ENCODE measurements around the gene SEBOX. TPM values are rescaled to one million over a fixed set of nuclear protein-coding genes. Genes with fewer than 3 reads are reported as not detected.

Gene SEBOX
- total and polyA plus RNA-seq, 2 of the 8 experiments (the other 6 are each of a cell fraction or from before 2014, with no cell fraction given): not detected

DNA sequence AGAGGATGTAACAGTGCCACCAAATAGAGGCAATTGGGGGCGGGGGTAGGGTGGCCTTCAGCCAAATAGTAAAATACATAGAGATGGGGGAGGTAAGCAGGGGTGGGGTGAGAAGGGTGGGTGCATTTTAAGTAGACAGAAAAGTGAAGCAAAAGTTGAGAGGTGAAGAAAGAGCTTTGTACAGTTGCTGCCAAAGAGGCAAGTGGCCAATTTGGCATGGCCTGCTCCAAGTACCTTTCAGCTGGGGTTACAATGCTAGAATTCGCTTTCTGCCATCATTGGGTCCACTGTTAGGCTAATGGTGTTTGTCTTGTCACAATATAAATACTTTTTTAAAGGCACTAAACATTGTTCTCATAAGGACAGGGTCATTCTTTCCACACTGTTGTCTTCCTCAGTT lies 51.2 kb downstream of the SEBOX start (continued):
- TF ChIP-seq RAD21 (IDR thresholded peaks at IDR 0.05 in 1 of 2, conservative IDR thresholded peaks at IDR 0.05 in 1 of 2; ENCODE audit: low read depth in 2 of 2, low read length in 2 of 2) (no peak), TAF7 (optimal IDR thresholded peaks at IDR 0.05; ENCODE audit: borderline replicate concordance, low read depth, low read length) (no peak), YY1 (IDR thresholded peaks at IDR 0.05; ENCODE audit: low read depth, low read length) (no peak), NANOG (IDR thresholded peaks at IDR 0.05; ENCODE audit: insufficient read depth, low read depth, low read length, poor library complexity, severe bottlenecking) (no peak), FOSL1 (IDR thresholded peaks at IDR 0.05; ENCODE audit: insufficient read depth, low read depth, low read length) (no peak)
- TF ChIP-seq, protein P1, sequence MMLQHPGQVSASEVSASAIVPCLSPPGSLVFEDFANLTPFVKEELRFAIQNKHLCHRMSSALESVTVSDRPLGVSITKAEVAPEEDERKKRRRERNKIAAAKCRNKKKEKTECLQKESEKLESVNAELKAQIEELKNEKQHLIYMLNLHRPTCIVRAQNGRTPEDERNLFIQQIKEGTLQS (IDR thresholded peaks at IDR 0.05; ENCODE audit: insufficient read depth, low read depth, low read length): no peak

Small RNAs within 50 kb of the gene (microRNA-seq; reads per million reads assigned to microRNA genes)
- 0 to 0.20 reads per million in 2 experiments for gene MIR4723 (ENCODE audit: borderline microRNAs expressed in 2 of 2, borderline number of aligned reads in 2 of 2, borderline replicate concordance in 1 of 2)

Other genes starting within 250 kb of the SEBOX start
- 130 and 136 TPM in 2 replicates for gene TMEM97, start 46.0 kb downstream of the SEBOX start, total RNA-seq (2021; fragmentation: NEBNext Ultra II Directional; extraction: Animal tissue kit (Norgen Biotek cat#: 25700))
- gene TMEM97, start 46.0 kb downstream of the SEBOX start, polyA plus RNA-seq (2011; rRNA removed): 70.0 and 126 TPM in 2 replicates
- 19.3 and 21.0 TPM in 2 replicates for gene IFT20, start 29.7 kb downstream of the SEBOX start, total RNA-seq (2021; fragmentation: NEBNext Ultra II Directional; extraction: Animal tissue kit (Norgen Biotek cat#: 25700))
- gene IFT20, start 29.7 kb downstream of the SEBOX start, polyA plus RNA-seq (2011; rRNA removed): 9.0 and 11.7 TPM in 2 replicates
- gene TNFAIP1, start 29.4 kb downstream of the SEBOX start, total RNA-seq (2021; fragmentation: NEBNext Ultra II Directional; extraction: Animal tissue kit (Norgen Biotek cat#: 25700)): 19.5 and 22.8 TPM in 2 replicates
- 16.9 and 19.9 TPM in 2 replicates for gene TNFAIP1, start 29.4 kb downstream of the SEBOX start, polyA plus RNA-seq (2011; rRNA removed)
- gene POLDIP2, start 7.7 kb downstream of the SEBOX start, total RNA-seq (2021; fragmentation: NEBNext Ultra II Directional; extraction: Animal tissue kit (Norgen Biotek cat#: 25700)): 74.0 and 75.3 TPM in 2 replicates
- 76.1 and 92.3 TPM in 2 replicates for gene POLDIP2, start 7.7 kb downstream of the SEBOX start, polyA plus RNA-seq (2011; rRNA removed)
- gene VTN, start 5.1 kb upstream of the SEBOX start, total RNA-seq (2021; fragmentation: NEBNext Ultra II Directional; extraction: Animal tissue kit (Norgen Biotek cat#: 25700)): not detected in 2 replicates
- 0.18 and 0.38 TPM in 2 replicates for gene VTN, start 5.1 kb upstream of the SEBOX start, polyA plus RNA-seq (2011; rRNA removed)
- 6.5 and 9.2 TPM in 2 replicates for gene SARM1, start 6.5 kb upstream of the SEBOX start, total RNA-seq (2021; fragmentation: NEBNext Ultra II Directional; extraction: Animal tissue kit (Norgen Biotek cat#: 25700))
- gene SARM1, start 6.5 kb upstream of the SEBOX start, polyA plus RNA-seq (2011; rRNA removed): 5.8 and 6.1 TPM in 2 replicates
- 7.1 and 8.7 TPM in 2 replicates for gene SLC46A1, start 41.0 kb upstream of the SEBOX start, total RNA-seq (2021; fragmentation: NEBNext Ultra II Directional; extraction: Animal tissue kit (Norgen Biotek cat#: 25700))
- 5.3 and 5.9 TPM in 2 replicates for gene SLC46A1, start 41.0 kb upstream of the SEBOX start, polyA plus RNA-seq (2011; rRNA removed)
- gene SLC13A2, start 108.4 kb upstream of the SEBOX start, total RNA-seq (2021; fragmentation: NEBNext Ultra II Directional; extraction: Animal tissue kit (Norgen Biotek cat#: 25700)): not detected in 2 replicates
- not detected in 2 replicates for gene SLC13A2, start 108.4 kb upstream of the SEBOX start, polyA plus RNA-seq (2011; rRNA removed)
- gene FOXN1, start 141.1 kb upstream of the SEBOX start, total RNA-seq (2021; fragmentation: NEBNext Ultra II Directional; extraction: Animal tissue kit (Norgen Biotek cat#: 25700)): not detected in 2 replicates
- not detected in 2 replicates for gene FOXN1, start 141.1 kb upstream of the SEBOX start, polyA plus RNA-seq (2011; rRNA removed)
- gene UNC119, start 187.4 kb upstream of the SEBOX start, total RNA-seq (2021; fragmentation: NEBNext Ultra II Directional; extraction: Animal tissue kit (Norgen Biotek cat#: 25700)): 43.5 and 44.1 TPM in 2 replicates
- gene UNC119, start 187.4 kb upstream of the SEBOX start, polyA plus RNA-seq (2011; rRNA removed): 94.4 and 122 TPM in 2 replicates
- 47.4 and 50.6 TPM in 2 replicates for gene PIGS, start 206.3 kb upstream of the SEBOX start, total RNA-seq (2021; fragmentation: NEBNext Ultra II Directional; extraction: Animal tissue kit (Norgen Biotek cat#: 25700))
- gene PIGS, start 206.3 kb upstream of the SEBOX start, polyA plus RNA-seq (2011; rRNA removed): 44.3 and 72.7 TPM in 2 replicates
- gene ALDOC, start 211.7 kb upstream of the SEBOX start, total RNA-seq (2021; fragmentation: NEBNext Ultra II Directional; extraction: Animal tissue kit (Norgen Biotek cat#: 25700)): 51.3 and 51.6 TPM in 2 replicates
- 103 and 134 TPM in 2 replicates for gene ALDOC, start 211.7 kb upstream of the SEBOX start, polyA plus RNA-seq (2011; rRNA removed)
- 115 and 129 TPM in 2 replicates for gene SPAG5, start 233.8 kb upstream of the SEBOX start, total RNA-seq (2021; fragmentation: NEBNext Ultra II Directional; extraction: Animal tissue kit (Norgen Biotek cat#: 25700))
- 51.7 and 57.1 TPM in 2 replicates for gene SPAG5, start 233.8 kb upstream of the SEBOX start, polyA plus RNA-seq (2011; rRNA removed)
- gene RSKR, start 249.0 kb upstream of the SEBOX start, total RNA-seq (2021; fragmentation: NEBNext Ultra II Directional; extraction: Animal tissue kit (Norgen Biotek cat#: 25700)): 21.1 and 24.1 TPM in 2 replicates
- gene RSKR, start 249.0 kb upstream of the SEBOX start, polyA plus RNA-seq (2011; rRNA removed): 26.9 and 28.5 TPM in 2 replicates